Activated naive CD4-positive, alpha-beta T cell (primary cell): ENCODE data around the gene PAAF1.
"Not testable (repeated sequence)": the region's sequence is repeated elsewhere in the genome, so short reads cannot be mapped to it uniquely, and the experiment has no call there.

Experiments
- DNase-seq, 4 experiments: peaks; one replicate each; lab custom pipeline; 2025; lab: John Stamatoyannopoulos, UW

Gene PAAF1, protein sequence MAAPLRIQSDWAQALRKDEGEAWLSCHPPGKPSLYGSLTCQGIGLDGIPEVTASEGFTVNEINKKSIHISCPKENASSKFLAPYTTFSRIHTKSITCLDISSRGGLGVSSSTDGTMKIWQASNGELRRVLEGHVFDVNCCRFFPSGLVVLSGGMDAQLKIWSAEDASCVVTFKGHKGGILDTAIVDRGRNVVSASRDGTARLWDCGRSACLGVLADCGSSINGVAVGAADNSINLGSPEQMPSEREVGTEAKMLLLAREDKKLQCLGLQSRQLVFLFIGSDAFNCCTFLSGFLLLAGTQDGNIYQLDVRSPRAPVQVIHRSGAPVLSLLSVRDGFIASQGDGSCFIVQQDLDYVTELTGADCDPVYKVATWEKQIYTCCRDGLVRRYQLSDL

DNA sequence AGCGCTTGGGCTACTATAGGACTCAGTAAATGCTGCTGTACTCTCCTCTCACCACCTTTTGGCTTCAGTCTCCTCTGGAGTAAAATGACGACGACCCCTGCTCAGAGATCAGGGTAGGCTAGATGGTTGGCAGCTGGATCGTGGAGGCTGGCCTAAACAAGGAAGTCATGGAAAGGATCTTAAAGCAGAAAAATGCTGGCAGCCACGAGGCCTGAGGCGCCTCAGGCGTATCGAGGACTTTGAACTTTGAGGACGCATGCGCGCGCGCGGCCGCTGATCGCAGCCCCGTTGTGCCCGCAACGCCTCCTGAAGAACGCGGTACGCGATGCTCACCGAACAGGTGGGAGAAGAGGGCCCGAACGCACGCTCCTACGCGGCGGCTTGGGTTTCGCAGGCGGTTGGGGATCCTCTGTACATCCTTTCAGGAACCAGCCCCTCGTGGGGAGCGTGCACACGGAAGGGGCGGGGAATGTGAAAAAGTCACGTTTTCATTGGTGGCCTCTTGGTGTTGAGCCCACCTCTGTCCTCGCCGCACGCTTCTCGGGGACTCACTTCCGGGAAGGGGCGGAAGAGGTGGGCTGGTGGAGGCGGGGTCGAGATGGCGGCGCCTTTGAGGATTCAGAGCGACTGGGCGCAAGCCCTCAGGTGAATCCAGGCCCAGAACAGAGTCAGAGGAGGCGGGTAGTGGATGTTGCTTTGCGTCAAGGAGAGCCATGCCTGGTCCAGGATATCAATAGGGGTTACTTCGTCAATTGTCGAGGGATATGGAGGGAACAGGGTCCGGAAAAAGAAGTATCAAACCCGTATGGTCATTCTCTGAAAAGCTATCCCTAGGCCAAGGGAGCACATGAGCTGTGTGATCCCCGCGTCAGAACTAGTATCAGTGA lies at the start of gene PAAF1, which contains the start of gene COA4:
TSS of gene PAAF1 (plus strand) at position 576 of the 887 bp plus-strand sequence. CDS start at position 599, 23 bp downstream.
TSS of gene COA4 (minus strand) at position 423 of the 887 bp plus-strand sequence. CDS start 3,468 bp downstream, outside the sequence.
- peak; percentile 77 to 88 (median 82) for DNase-seq

DNA sequence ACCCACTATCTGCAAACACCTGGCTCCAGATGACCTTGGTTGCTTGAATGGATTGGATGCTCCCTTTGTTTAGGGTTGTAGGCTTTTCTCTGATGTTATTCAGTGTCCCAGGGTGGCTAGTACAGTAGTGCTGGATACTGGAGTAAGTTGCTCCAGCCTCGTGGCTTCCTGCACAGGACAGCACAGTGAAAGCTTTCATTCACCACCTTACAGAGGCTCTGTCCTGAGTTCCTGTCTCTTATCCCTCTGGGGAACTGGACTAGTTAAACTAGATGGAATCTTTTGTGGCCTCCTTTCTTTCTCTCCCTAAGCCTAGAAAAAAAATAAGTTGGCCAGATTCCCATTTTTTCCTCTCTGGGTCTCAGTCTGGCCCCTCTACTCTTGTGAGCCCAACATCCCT lies 46.5 kb upstream of the PAAF1 start:
- DNase-seq, result no peak

DNA sequence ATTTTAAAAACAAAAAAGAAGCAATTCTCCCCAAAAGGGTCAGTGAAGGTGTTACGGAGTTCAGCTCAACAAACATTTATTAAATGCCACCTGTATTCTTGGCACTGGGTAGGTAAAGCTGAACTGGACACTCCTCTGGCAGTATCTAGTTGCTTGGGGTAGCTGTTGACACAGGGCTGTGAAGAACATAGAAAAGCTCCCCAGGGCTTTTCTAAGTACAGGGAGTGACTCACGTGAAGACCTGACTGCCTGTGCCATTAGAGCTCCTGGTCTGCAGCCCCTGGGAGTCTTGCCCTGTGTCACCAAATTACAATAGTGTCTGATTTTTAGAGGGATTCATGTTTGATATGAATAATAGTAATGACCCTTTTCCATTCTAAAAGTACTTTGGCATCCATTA lies 43.7 kb upstream of the PAAF1 start:
- no peak for DNase-seq

DNA sequence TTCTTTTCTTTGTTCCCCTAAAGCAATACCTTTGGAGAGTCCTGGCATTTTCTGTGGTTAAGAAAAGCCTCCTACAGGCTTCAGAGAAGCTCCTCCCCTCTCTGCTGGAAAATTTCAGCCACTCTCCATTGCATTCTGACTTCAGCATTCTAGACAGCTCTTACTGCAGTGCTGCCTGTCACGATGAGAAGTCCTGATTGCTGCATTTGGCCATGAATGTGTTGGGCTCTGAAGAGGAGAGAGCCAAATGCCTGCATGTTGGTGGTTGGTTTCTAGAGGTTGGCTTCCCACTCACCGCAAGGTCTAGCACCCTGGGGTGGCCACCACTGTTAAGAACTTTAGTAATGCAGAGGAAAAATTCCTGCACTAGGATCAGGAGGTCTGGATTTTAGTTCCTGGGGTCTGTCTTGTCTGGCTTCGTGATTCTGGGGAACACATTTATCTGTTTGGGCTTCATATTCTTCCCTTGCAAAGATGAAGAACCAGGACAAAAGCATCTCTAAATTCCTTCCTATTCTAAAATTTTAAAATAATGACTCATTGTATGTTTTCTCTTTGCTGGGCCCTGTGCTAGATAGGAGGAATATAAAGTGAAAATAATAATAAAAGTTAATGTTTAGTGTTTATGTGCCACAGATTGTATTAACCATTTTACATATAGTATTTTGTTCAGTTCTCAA lies 38.2 kb upstream of the PAAF1 start:
- DNase-seq, result no peak

DNA sequence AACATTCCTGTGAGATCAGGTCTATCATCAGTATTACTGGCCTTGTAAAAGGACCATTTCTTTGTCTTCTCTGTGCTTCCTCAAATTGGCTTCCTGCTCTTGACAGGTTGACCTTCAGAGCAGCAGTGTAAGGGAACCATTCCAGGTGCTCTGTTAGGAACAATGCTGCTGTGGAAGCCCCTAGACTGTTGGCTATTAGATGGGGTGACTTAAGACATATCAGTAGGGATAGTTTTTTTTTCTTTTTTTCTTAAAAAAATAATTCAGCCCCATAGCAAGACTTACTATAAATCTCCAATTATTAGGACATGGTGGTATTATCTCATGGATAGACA lies 37.7 kb upstream of the PAAF1 start:
- no peak for DNase-seq

DNA sequence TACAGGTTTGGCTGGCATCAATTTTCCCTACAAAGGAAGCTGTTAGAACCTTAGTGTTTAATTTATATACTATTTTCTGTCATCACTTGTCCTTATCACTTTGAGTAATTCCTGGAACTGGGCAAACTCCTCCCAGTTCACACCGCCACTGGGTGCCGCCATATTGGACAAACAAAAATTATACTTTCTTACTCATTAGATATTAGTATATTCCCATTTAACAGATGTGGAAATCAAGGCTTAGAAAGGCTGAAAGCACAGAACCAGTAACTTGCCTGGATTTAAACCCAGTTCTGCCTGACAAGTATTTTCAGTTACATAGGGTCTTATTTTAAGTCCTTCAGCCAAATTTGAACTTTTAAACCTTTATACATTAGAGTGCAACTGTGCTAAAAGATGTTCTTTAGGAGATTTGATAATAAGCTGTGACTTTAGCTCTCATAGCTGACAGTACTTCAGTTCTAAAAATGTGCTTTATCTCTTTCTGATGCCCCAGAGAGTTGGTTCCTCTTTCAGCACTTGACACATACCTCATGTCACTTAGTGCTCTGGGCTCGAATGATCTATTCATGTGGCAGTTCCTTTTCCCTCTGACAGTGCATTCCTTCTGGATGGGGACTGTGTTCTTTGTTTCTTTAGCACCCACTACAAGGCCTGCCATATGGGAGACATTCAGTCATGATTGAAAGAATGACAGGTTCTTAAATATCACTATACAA lies 25.6 kb upstream of the PAAF1 start:
- DNase-seq, result no peak

DNA sequence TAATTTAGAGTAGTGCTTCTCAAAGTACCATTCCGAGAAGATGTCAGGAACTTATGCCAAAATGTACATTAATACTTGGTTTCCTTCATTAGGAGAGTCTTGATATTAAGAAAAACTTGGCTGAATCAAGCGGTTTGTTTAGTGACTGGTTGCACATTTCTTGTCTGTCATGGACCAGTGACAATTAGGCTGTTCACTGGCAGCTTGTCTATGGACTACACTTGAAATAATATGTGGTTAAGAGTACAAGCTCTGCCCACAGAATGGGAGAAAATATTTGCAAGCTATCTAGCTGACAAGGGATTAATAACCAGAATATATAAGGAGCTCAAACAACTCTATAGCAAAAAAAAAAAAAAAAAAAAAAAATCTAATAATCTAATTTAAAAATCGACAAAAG lies 24.8 kb upstream of the PAAF1 start:
- DNase-seq, result no peak

DNA sequence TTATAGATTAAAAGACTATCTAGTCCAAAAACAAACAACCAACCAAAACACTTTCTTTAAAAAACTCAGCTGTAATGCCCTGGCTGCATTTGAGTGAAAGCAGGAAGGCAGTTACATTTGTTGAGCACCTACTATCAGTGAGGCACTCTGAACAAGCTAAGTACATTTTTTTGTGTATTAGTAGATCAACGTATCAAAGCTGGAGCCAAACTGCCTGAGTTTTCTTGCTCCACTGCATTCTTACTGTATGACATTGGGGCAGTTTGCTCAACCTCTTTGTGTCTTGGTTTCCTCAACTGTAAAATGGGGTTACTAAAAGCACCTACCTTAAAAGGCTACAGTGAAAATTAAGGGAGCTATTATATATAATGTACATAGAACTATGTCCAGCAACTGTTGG lies 22.1 kb upstream of the PAAF1 start:
- DNase-seq, result no peak

DNA sequence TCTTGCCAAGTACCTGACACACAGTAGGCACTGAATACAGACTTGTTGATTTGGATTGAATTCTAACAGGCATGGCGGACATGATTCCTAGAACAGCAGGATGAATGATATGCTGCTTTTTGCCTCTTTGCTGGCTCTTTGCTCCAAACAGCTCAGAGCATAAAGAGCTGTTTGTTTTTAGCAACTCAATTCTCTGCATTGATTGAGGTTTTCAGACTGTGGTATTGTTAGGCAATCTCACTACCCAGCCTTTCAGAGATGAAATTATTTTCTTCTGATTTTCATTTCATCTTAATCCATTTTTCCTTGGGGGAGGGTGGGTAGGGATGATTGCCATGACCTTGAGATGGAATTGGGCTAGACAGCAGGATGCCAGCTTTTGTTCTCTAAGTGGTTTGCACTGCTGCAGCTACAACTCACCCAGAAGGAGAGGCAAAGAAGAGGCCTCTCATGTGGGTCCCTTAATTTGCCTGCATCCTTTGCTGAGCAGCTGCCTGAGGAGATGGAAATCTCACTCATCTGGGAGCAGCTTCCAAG lies 20.7 kb upstream of the PAAF1 start:
- DNase-seq, result no peak

DNA sequence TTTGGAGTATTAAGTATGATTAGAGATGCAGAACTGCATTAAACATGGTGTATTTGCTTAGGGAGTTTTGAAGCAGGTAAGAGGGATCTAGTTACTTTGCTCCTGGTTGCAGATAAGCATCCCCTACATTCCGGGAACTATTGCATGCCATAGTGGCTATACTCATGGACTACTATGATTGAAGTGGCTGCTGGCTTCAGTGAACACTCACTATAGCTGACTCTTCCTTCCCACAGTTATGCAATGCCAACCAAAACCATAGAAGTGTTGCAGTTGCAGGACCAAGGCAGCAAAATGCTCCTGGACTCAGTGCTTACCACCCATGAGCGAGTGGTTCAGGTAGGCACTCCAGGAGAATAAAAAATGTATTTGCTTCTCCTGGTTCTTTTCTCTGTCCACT lies 17.1 kb upstream of the PAAF1 start:
- no peak for DNase-seq

DNA sequence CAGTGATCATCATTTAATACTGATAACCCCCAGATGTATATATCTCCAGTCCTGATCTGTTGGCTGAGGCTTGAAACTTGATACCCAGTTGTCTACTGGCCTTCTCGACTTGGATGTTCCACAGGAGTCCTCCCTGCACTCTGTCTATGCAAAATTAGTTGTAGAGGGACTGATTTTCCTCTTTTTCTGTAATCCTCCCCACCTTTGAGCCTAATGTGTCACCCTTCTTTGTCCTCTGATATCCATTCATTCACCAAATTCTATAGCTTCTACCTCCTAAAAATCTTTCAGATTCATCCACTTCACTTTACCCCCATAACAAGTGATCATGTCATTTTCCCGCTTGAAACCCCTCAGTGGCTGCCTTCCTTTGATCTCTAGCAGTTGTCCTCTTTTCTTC lies 16.6 kb upstream of the PAAF1 start:
- DNase-seq, result no peak

DNA sequence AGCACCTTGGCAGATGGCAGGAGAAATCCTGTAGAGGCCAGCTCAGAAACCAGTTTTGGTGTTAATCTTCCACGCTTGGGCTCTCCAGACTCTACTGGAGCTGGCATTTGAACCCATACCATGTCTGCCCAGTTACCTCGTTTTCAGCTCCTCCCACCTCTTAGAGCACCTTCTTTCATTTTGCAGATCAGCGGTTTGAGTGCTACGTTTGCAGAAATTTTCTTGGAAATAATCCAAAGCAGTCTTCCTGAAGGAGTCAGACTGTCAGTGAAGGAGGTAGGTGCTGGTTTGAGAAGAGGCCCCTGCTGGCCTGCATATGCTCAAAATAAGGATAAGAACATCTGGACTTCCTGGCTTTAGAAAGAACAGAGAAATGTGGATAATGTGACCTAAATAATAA lies 13.8 kb upstream of the PAAF1 start:
- no peak for DNase-seq

DNA sequence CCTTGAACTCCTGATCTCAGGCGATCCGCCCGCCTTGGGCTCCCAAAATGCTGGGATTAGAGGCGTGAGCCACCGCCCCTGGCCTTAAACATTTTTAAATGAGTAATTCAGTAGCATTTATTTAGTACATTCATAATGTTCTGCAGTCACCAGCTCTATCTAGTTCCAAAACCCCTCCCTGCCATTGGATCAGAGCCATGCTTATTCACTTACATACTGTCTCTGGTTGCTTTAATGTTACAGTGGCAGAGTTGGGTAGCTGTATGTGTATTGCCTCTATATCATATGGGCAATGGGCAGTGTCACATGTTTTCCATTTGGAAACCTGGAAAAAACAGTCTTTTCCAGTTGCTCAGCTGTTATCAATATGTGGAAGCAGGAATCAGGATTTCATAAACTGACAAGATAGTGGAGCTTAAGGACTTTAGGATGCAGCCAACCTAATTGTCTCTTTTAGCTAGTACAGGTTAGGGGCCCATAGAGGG lies 10.7 kb upstream of the PAAF1 start:
- no peak for DNase-seq

DNA sequence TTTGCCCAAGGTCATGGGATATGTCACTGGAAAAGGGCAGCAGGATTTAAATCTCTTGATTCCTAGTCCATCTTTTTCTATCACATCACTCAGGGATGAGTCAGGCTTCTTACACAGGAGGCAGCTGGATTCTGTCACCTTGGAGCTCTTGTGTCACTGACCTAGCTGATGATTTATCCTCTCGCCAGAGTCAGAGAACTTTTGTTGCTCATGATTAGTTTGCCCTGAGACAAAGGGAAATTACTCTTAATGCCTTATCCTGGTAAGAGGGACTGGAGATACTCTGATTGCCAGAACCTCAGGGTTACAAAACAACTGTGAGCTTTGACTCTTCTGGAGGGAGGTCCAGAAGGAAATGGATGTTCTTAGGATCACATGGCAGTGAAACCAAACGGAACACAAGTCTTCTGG lies 10.2 kb upstream of the PAAF1 start:
- no peak for DNase-seq

DNA sequence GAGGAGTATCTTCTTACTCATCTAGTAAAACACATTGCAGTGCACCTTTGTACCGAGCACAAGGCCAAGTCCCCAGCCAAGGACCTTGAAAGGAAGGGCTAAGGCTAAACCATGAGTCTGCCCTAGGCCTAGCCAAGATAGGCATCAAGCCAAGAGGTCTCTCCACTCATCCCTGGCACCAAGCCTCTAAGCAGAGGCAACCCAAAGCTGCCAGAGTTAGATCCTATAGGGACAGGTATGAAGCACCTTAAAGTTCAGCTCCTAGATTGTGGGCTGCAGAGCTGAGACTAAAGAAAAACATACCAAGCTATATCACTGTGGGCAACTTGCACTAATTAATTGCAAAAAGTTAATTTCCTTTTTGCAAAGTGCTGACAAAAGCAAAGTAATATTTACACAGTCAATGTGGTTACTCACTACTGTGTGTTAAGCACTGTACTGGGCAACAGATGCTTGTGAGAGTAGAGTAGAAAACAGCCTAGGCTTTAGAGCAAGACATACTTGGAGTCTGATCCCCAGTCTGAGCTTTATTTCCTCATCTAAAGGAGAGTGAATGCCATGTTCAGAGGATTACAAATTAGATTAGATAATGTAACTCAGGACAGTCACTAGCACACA lies 7.4 kb upstream of the PAAF1 start:
- no peak for DNase-seq

DNA sequence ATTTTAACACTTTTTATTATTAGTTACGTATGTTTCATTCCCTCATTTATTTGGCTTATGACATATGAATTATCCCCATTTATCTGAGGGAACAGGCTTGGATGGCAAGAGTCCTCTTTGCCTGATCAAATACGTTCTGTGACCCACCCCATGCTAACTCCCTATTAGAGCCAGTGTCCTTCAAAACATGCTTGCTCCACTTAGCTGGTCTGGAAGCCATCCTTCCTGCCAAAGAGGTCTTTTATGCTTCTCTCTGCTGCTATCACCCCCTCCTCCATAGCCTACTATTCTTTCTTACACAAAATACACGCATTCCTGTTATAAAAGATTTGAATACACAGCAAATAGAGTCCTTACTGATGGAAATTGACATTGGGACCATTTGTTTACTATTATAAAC lies 6.5 kb upstream of the PAAF1 start:
- DNase-seq, result no peak

DNA sequence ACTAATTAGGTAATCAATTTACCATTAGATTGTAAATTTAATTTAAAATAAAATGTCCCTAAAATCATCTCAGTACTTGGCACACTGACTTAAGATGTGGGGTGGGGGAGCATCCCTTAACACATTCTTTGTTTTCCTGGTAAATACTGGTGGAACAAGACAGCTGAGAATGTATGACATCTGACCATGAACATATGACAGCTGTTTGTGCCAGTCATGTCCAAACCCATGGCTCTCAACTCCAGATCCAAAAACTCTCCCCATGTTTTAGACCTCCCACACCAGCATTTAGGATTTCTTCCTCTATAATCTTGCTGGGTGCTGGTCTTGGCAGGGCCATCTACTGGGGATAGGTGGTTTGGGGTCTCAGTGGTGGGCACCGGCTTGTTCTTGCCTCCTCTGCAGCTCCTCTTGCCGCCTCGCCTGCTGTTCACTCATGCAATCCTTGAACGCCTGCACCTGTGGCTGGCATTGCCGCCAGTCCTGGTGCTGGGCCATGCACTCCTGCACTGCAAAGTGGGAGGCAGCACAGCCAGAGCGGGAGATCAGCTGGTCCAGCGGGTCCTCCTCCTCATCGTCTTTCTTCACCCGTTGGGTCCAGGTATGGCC lies 3.9 kb upstream of the PAAF1 start:
- no peak for DNase-seq

DNA sequence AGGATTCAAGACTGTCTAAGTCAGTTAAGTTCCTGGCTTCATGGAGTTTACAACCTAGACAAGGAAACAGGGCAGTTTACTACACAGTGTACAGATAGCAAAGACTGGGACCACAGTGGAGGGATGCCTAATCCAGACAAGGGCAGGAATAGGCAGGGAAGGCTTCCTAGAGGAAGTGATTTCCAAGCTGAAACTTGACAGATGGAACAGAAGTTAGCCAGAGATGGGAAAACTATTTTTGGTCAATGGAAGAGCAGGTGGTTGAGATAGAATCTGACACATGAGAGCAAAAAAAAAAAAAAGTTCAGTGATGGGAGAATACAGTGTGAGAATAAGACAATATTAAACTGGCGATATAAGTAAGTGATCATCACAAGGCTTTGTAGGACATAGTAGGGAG lies 1.4 kb upstream of the PAAF1 start:
- no peak for DNase-seq

DNA sequence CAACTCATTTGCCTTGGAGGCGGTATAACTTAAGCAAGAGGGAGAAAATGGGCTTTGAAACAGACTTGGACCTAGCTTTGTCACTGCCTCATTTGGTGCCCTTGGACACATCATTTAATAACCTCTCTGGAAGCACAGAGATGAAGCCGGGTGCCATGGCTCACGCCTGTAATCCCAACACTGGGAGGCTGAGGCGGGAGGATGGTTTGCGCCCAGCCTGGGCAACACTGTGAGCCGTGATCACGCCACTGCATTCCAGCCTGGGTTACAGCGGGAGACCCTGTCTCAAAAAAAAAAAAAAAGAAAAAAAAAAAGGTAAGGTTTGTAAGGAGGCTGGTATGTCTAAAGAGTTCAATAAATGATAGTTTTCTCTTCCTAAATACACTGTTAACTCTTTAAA lies 959 bp upstream of the PAAF1 start:
- no peak for DNase-seq

DNA sequence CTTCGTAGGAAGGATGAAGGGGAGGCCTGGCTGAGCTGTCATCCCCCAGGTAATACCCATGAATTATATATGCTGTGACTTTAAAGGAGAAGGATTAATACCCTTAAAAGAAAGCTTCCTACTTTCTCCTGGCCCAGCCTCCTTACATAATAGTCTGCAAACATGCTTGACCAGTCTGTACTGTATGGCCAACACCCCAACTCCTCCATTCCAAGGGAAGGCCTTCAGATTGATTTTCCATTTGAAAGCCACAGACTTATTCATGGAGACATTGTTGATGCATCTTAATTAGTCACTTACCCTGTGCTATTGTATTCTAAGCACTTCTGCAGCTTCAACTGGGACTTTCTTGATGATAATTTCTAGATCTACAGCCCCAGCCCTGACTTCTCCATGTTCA lies 2.0 kb downstream of the PAAF1 start:
- DNase-seq, result no peak

DNA sequence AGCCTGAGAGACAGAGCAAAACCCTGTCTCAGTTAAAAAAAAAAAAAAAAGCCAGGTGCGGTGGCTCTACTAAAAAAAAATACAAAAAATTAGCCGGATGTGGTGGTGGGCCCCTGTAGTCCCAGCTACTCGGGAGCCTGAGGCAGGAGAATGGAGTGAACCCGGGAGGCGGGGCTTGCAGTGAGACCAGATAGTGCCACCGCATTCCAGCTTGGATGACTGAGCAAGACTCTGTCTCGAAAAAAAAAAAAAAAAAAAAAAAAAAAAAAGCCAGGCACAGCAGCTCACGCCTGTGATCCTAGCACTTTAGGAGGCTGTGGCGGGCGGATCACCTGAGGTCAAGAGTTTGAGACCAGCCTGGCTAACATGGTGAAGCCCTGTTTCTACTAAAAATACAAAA lies 3.6 kb downstream of the PAAF1 start:
- not testable (repeated sequence) for DNase-seq
